OCI-LY1 (cell line): ENCODE data around the gene ANKRD10.
"Not testable (repeated sequence)": the region's sequence is repeated elsewhere in the genome, so short reads cannot be mapped to it uniquely, and the experiment has no call there.

Experiments used
- EZH2 ChIP-seq: fragments of 200-600 bp; sonication (generic), shearing (Covaris generic); IDR thresholded peaks from 2 replicates; pipeline ENCODE4 v1.8.0; 2017; ENCODE audit warnings: borderline replicate concordance, mixed run types, mild to moderate bottlenecking, antibody characterized with exemption, low read length, moderate library complexity, mixed read lengths
- TF ChIP-seq, protein P1 (sequence below): fragments of 200-600 bp; sonication (generic), shearing (Covaris generic); IDR thresholded peaks from 2 replicates; pipeline ENCODE4 v1.5.1; 2017; ENCODE audit warnings: mild to moderate bottlenecking, antibody characterized with exemption, low read length, moderate library complexity, mixed read lengths

DNA sequence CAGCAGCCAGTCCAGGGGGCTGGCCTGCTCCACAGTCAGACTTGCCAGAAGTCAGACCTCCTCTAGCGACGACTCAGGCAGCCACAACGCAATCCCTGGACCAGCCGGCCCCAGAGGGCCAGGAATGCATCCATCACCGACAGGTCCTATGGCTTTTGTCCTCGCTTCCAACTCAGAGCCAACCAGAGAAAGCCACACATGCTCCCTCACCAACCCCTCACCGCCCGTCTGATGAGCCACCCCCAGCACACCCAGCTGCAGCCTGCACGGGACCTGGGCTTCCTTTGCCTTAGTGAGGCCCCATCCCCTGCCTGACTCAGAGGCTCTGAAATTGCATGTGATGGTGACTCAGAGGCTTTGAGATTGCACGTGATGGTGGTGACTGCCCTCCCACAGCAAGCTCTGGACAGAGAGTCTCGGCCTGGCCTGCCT lies 40.2 kb upstream of the ANKRD10 start:
- TF ChIP-seq, protein P1, sequence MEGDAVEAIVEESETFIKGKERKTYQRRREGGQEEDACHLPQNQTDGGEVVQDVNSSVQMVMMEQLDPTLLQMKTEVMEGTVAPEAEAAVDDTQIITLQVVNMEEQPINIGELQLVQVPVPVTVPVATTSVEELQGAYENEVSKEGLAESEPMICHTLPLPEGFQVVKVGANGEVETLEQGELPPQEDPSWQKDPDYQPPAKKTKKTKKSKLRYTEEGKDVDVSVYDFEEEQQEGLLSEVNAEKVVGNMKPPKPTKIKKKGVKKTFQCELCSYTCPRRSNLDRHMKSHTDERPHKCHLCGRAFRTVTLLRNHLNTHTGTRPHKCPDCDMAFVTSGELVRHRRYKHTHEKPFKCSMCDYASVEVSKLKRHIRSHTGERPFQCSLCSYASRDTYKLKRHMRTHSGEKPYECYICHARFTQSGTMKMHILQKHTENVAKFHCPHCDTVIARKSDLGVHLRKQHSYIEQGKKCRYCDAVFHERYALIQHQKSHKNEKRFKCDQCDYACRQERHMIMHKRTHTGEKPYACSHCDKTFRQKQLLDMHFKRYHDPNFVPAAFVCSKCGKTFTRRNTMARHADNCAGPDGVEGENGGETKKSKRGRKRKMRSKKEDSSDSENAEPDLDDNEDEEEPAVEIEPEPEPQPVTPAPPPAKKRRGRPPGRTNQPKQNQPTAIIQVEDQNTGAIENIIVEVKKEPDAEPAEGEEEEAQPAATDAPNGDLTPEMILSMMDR, result not testable (repeated sequence)
- TF ChIP-seq EZH2, result not testable (repeated sequence)
